ENCODE results near the gene SCAMP3.
"Not testable (repeated sequence)": the region's sequence is repeated elsewhere in the genome, so short reads cannot be mapped to it uniquely, and the experiment has no call there.

Gene SCAMP3

GRCh38 chr1:155295942-155296267, 33.7 kb upstream of the SCAMP3 start:
- no peak for ATAC-seq (replicated peaks; ENCODE audit: extremely low read depth, poor library complexity, severe bottlenecking)
- Mint-ChIP-seq H3K4me3 (no peak overlapping the region), H3K27ac (ENCODE audit: low read depth) (no peak overlapping the region), H3K27me3 (peaks cover 40% of the 10 kb centered on the region), H3K4me1 (peaks cover 5% of the 10 kb centered on the region), H3K9me3 (no peaks in the 10 kb centered on the region), H3K36me3 (ENCODE audit: insufficient read depth) (peaks cover 2% of the 10 kb centered on the region)
- no peak for DNase-seq (ENCODE audit: low spot score in 2 of 2)

- peaks cover 2% of the 10 kb centered on the region for H3K36me3 Mint-ChIP-seq (ENCODE audit: insufficient read depth)
- H3K27ac Mint-ChIP-seq (ENCODE audit: low read depth) = no peak overlapping the region
- H3K4me3 Mint-ChIP-seq = no peak overlapping the region
- H3K27me3 Mint-ChIP-seq = peaks cover 40% of the 10 kb centered on the region
- DNase-seq (ENCODE audit: low spot score in 2 of 2) (no peak), ATAC-seq (replicated peaks; ENCODE audit: extremely low read depth, poor library complexity, severe bottlenecking) (no peak)
- peaks cover 5% of the 10 kb centered on the region for H3K4me1 Mint-ChIP-seq
- no peaks in the 10 kb centered on the region for H3K9me3 Mint-ChIP-seq
Observed at GRCh38 chr1:155295183-155295941, 33.2 kb upstream of the SCAMP3 start.

- peaks cover 2% of the 10 kb centered on the region for H3K36me3 Mint-ChIP-seq (ENCODE audit: insufficient read depth)
- no peak for ATAC-seq (replicated peaks; ENCODE audit: extremely low read depth, poor library complexity, severe bottlenecking)
Observed at GRCh38 chr1:155294520-155295182, 32.5 kb upstream of the SCAMP3 start.

GRCh38 chr1:155293086-155293749, 31.1 kb upstream of the SCAMP3 start:
- Mint-ChIP-seq H3K27me3 (peaks cover 40% of the 10 kb centered on the region), H3K27ac (ENCODE audit: low read depth) (no peak overlapping the region), H3K36me3 (ENCODE audit: insufficient read depth) (peaks cover 2% of the 10 kb centered on the region), H3K4me3 (no peak overlapping the region), H3K9me3 (no peaks in the 10 kb centered on the region), H3K4me1 (peaks cover 5% of the 10 kb centered on the region)
- ATAC-seq (replicated peaks; ENCODE audit: extremely low read depth, poor library complexity, severe bottlenecking) (no peak), DNase-seq (ENCODE audit: low spot score in 2 of 2) (no peak)

More at GRCh38 chr1:155294520-155295182, 32.5 kb upstream of the SCAMP3 start:
- no peak for DNase-seq (ENCODE audit: low spot score in 2 of 2)
- Mint-ChIP-seq H3K27me3 (peaks cover 40% of the 10 kb centered on the region), H3K9me3 (no peaks in the 10 kb centered on the region), H3K27ac (ENCODE audit: low read depth) (no peak overlapping the region), H3K4me1 (peaks cover 5% of the 10 kb centered on the region), H3K4me3 (no peak overlapping the region)

GRCh38 chr1:155291006-155291405, 28.8 kb upstream of the SCAMP3 start:
- H3K36me3 Mint-ChIP-seq (ENCODE audit: insufficient read depth); DNase-seq (ENCODE audit: low spot score in 2 of 2); H3K4me3 Mint-ChIP-seq; H3K9me3 Mint-ChIP-seq; ATAC-seq (replicated peaks; ENCODE audit: extremely low read depth, poor library complexity, severe bottlenecking); H3K4me1 Mint-ChIP-seq; H3K27ac Mint-ChIP-seq (ENCODE audit: low read depth): not testable (repeated sequence)
- peaks cover 18% of the 10 kb centered on the region for H3K27me3 Mint-ChIP-seq

GRCh38 chr1:155287987-155288543, 25.9 kb upstream of the SCAMP3 start:
- ATAC-seq (replicated peaks; ENCODE audit: extremely low read depth, poor library complexity, severe bottlenecking) (no peak), DNase-seq (ENCODE audit: low spot score in 2 of 2) (no peak)
- Mint-ChIP-seq H3K4me3 (no peak overlapping the region), H3K27me3 (no peaks in the 10 kb centered on the region), H3K36me3 (ENCODE audit: insufficient read depth) (peaks cover 1% of the 10 kb centered on the region), H3K27ac (ENCODE audit: low read depth) (no peak overlapping the region), H3K4me1 (no peaks in the 10 kb centered on the region), H3K9me3 (no peaks in the 10 kb centered on the region)

GRCh38 chr1:155286544-155286943, 24.4 kb upstream of the SCAMP3 start:
- H3K27ac Mint-ChIP-seq (ENCODE audit: low read depth) = no peak overlapping the region
- peaks cover 1% of the 10 kb centered on the region for H3K36me3 Mint-ChIP-seq (ENCODE audit: insufficient read depth)
- no peaks in the 10 kb centered on the region for H3K27me3 Mint-ChIP-seq
- no peak for DNase-seq (ENCODE audit: low spot score in 2 of 2)
- H3K4me3 Mint-ChIP-seq = no peak overlapping the region
- H3K4me1 Mint-ChIP-seq = no peaks in the 10 kb centered on the region
- no peaks in the 10 kb centered on the region for H3K9me3 Mint-ChIP-seq
- ATAC-seq (replicated peaks; ENCODE audit: extremely low read depth, poor library complexity, severe bottlenecking) = no peak

GRCh38 chr1:155285631-155286044, 23.5 kb upstream of the SCAMP3 start:
- Mint-ChIP-seq H3K27ac (ENCODE audit: low read depth) (no peak overlapping the region), H3K27me3 (no peaks in the 10 kb centered on the region), H3K36me3 (ENCODE audit: insufficient read depth) (peaks cover 1% of the 10 kb centered on the region), H3K9me3 (no peaks in the 10 kb centered on the region), H3K4me1 (no peaks in the 10 kb centered on the region), H3K4me3 (no peak overlapping the region)
- DNase-seq (ENCODE audit: low spot score in 2 of 2) (no peak), ATAC-seq (replicated peaks; ENCODE audit: extremely low read depth, poor library complexity, severe bottlenecking) (no peak)

GRCh38 chr1:155285063-155285462, 22.9 kb upstream of the SCAMP3 start:
- Mint-ChIP-seq H3K4me3 (no peak overlapping the region), H3K36me3 (ENCODE audit: insufficient read depth) (peaks cover 1% of the 10 kb centered on the region), H3K27ac (ENCODE audit: low read depth) (no peak overlapping the region), H3K4me1 (no peaks in the 10 kb centered on the region), H3K27me3 (no peaks in the 10 kb centered on the region), H3K9me3 (no peaks in the 10 kb centered on the region)
- ATAC-seq (replicated peaks; ENCODE audit: extremely low read depth, poor library complexity, severe bottlenecking) = no peak
- no peak for DNase-seq (ENCODE audit: low spot score in 2 of 2)

GRCh38 chr1:155284476-155284875, 22.3 kb upstream of the SCAMP3 start:
- H3K27me3 Mint-ChIP-seq = no peaks in the 10 kb centered on the region
- H3K27ac Mint-ChIP-seq (ENCODE audit: low read depth) = no peak overlapping the region

GRCh38 chr1:155282488-155283091, 20.4 kb upstream of the SCAMP3 start:
- DNase-seq (ENCODE audit: low spot score in 2 of 2) = no peak
- H3K4me1 Mint-ChIP-seq = peaks cover 9% of the 10 kb centered on the region
- H3K36me3 Mint-ChIP-seq (ENCODE audit: insufficient read depth) = peaks cover 1% of the 10 kb centered on the region
- H3K27ac Mint-ChIP-seq (ENCODE audit: low read depth) = no peak overlapping the region
- no peak overlapping the region for H3K4me3 Mint-ChIP-seq
- H3K9me3 Mint-ChIP-seq = no peaks in the 10 kb centered on the region
- no peak for ATAC-seq (replicated peaks; ENCODE audit: extremely low read depth, poor library complexity, severe bottlenecking)
- H3K27me3 Mint-ChIP-seq = no peaks in the 10 kb centered on the region

More at GRCh38 chr1:155284476-155284875, 22.3 kb upstream of the SCAMP3 start:
- peaks cover under 1% of the 10 kb centered on the region for H3K4me1 Mint-ChIP-seq
- ATAC-seq (replicated peaks; ENCODE audit: extremely low read depth, poor library complexity, severe bottlenecking) (no peak), DNase-seq (ENCODE audit: low spot score in 2 of 2) (no peak)
- no peaks in the 10 kb centered on the region for H3K9me3 Mint-ChIP-seq
- H3K4me3 Mint-ChIP-seq = no peak overlapping the region
- H3K36me3 Mint-ChIP-seq (ENCODE audit: insufficient read depth) = peaks cover 1% of the 10 kb centered on the region

GRCh38 chr1:155279268-155279667, 17.1 kb upstream of the SCAMP3 start:
- H3K27ac Mint-ChIP-seq (ENCODE audit: low read depth) = no peak overlapping the region
- H3K36me3 Mint-ChIP-seq (ENCODE audit: insufficient read depth) = peaks cover 9% of the 10 kb centered on the region
- ATAC-seq (replicated peaks; ENCODE audit: extremely low read depth, poor library complexity, severe bottlenecking) (no peak), DNase-seq (ENCODE audit: low spot score in 2 of 2) (no peak)
- H3K27me3 Mint-ChIP-seq = no peaks in the 10 kb centered on the region
- H3K4me1 Mint-ChIP-seq = peaks cover 23% of the 10 kb centered on the region
- H3K4me3 Mint-ChIP-seq = no peak overlapping the region
- H3K9me3 Mint-ChIP-seq = no peaks in the 10 kb centered on the region

Data from central memory CD8-positive, alpha-beta T cell (primary cell).